ENCODE measurements around the gene TMEM141. TPM values are rescaled to one million over a fixed set of nuclear protein-coding genes. Genes with fewer than 3 reads are reported as not detected.

TMEM141 gene
- polyA plus RNA-seq, 1 donor from 2014 or later = 30.1 TPM

DNA sequence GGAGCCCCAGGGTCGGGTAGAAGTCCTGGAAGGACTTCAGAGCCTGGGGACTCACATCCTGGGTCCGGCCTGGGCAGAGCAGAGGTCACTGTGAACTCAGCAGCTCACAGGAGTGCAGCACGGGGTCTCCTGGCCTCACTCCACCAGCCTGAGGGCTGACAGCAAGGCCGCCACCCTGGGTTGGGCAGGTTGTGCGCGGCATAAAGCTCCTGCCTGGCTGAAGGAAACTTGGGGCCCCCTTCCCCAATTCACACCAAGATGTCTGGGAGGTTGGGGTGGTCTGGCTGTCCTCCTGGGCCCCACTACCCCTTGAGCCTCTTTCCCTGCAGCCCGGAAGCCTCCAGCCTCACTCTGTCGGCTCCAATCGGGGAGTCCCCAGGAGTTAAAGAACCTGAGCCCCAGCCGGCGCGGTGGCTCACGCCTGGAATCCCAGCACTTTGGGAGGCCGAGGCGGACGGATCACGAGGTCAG lies 28.9 kb upstream of the TMEM141 start:
- H3K4me3 ChIP-seq (ENCODE audit: low read length) = no peak overlapping the region
- no peaks in the 10 kb centered on the region for H3K79me2 ChIP-seq (replicated peaks; ENCODE audit: insufficient read depth, low read length)
- no peak overlapping the region for H2AFZ ChIP-seq (ENCODE audit: low read depth, low read length)
- no peaks in the 10 kb centered on the region for H3K36me3 ChIP-seq (ENCODE audit: insufficient read depth, low read length)
- H3K9me2 ChIP-seq (ENCODE audit: insufficient read depth, low read length) = no peaks in the 10 kb centered on the region
- H3K27ac ChIP-seq (ENCODE audit: low read length) = no peak overlapping the region
- no peak overlapping the region for H3K4me2 ChIP-seq (ENCODE audit: low read length)
- H3K27me3 ChIP-seq (ENCODE audit: insufficient read depth, low read depth, low read length) = no peaks in the 10 kb centered on the region
- H3K9me3 ChIP-seq (ENCODE audit: low read length) = no peaks in the 10 kb centered on the region
- TF ChIP-seq, protein P1, sequence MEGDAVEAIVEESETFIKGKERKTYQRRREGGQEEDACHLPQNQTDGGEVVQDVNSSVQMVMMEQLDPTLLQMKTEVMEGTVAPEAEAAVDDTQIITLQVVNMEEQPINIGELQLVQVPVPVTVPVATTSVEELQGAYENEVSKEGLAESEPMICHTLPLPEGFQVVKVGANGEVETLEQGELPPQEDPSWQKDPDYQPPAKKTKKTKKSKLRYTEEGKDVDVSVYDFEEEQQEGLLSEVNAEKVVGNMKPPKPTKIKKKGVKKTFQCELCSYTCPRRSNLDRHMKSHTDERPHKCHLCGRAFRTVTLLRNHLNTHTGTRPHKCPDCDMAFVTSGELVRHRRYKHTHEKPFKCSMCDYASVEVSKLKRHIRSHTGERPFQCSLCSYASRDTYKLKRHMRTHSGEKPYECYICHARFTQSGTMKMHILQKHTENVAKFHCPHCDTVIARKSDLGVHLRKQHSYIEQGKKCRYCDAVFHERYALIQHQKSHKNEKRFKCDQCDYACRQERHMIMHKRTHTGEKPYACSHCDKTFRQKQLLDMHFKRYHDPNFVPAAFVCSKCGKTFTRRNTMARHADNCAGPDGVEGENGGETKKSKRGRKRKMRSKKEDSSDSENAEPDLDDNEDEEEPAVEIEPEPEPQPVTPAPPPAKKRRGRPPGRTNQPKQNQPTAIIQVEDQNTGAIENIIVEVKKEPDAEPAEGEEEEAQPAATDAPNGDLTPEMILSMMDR (IDR thresholded peaks at IDR 0.05; ENCODE audit: poor library complexity, severe bottlenecking) = no peak
- TF ChIP-seq POLR2AphosphoS5 (IDR thresholded peaks at IDR 0.05) (no peak), TAF1 (IDR thresholded peaks at IDR 0.05; ENCODE audit: low read depth) (no peak), EZH2 (IDR thresholded peaks at IDR 0.05; ENCODE audit: borderline replicate concordance, insufficient read depth, low read length, poor library complexity, severe bottlenecking) (no peak), SMC3 (conservative IDR thresholded peaks at IDR 0.05; ENCODE audit: poor library complexity) (no peak), RAD21 (conservative IDR thresholded peaks at IDR 0.05) (no peak), MXI1 (conservative IDR thresholded peaks at IDR 0.05; ENCODE audit: poor library complexity, severe bottlenecking) (no peak), EP300 (conservative IDR thresholded peaks at IDR 0.05; ENCODE audit: poor library complexity, severe bottlenecking) (no peak)
- TF ChIP-seq, protein P2, sequence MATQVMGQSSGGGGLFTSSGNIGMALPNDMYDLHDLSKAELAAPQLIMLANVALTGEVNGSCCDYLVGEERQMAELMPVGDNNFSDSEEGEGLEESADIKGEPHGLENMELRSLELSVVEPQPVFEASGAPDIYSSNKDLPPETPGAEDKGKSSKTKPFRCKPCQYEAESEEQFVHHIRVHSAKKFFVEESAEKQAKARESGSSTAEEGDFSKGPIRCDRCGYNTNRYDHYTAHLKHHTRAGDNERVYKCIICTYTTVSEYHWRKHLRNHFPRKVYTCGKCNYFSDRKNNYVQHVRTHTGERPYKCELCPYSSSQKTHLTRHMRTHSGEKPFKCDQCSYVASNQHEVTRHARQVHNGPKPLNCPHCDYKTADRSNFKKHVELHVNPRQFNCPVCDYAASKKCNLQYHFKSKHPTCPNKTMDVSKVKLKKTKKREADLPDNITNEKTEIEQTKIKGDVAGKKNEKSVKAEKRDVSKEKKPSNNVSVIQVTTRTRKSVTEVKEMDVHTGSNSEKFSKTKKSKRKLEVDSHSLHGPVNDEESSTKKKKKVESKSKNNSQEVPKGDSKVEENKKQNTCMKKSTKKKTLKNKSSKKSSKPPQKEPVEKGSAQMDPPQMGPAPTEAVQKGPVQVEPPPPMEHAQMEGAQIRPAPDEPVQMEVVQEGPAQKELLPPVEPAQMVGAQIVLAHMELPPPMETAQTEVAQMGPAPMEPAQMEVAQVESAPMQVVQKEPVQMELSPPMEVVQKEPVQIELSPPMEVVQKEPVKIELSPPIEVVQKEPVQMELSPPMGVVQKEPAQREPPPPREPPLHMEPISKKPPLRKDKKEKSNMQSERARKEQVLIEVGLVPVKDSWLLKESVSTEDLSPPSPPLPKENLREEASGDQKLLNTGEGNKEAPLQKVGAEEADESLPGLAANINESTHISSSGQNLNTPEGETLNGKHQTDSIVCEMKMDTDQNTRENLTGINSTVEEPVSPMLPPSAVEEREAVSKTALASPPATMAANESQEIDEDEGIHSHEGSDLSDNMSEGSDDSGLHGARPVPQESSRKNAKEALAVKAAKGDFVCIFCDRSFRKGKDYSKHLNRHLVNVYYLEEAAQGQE (IDR thresholded peaks at IDR 0.05; ENCODE audit: borderline replicate concordance) = no peak
- H3K9ac ChIP-seq (ENCODE audit: low read length) = no peak overlapping the region
- H4K20me1 ChIP-seq (ENCODE audit: insufficient read depth) = no peaks in the 10 kb centered on the region
- no peaks in the 10 kb centered on the region for H3F3A ChIP-seq (ENCODE audit: insufficient read depth, low read length, poor library complexity, severe bottlenecking)

DNA sequence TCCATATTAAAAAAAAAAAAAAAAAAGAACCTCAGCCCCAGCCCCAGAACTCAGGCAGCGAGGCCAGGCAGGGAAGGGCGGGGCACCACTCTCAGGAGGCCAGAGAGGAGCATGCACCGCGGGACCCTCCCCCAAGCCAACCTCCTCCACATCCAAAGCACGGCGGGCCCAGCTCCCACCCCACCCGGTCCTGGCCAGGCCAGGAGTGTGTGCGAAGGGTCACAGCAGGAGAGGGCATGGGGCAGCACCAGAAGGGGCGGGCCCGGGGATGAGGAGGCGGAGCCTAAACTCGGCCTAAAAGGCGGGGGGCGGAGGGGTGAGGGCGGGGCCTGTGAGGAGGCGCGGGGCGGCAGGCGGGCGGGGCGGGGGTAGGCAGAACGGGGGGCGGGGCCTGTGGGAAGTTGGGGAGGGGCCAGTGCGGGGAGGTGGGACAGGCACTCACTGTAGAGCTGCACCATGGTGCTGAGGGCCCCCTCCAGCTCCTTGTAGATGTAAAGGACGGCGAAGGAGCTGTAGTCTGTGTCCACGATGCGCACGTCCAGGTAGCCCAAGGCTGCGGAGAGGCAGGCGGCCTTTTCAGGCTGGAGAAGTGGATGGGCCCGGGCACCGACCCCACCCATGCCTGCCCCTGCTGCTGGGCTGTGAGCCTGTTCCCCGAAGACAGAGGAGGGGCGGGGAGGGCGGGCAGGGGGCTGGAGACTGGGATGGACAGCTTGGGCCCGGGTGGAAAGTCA lies 28.1 kb upstream of the TMEM141 start:
- H3K27me3 ChIP-seq (ENCODE audit: insufficient read depth, low read depth, low read length) = no peaks in the 10 kb centered on the region
- H4K20me1 ChIP-seq (ENCODE audit: insufficient read depth) = no peaks in the 10 kb centered on the region
- no peaks in the 10 kb centered on the region for H3K36me3 ChIP-seq (ENCODE audit: insufficient read depth, low read length)
- H2AFZ ChIP-seq (ENCODE audit: low read depth, low read length) = no peak overlapping the region
- no peaks in the 10 kb centered on the region for H3K9me2 ChIP-seq (ENCODE audit: insufficient read depth, low read length)
- H3K9ac ChIP-seq (ENCODE audit: low read length) = no peak overlapping the region
- no peak overlapping the region for H3K4me2 ChIP-seq (ENCODE audit: low read length)
- TF ChIP-seq RAD21 (conservative IDR thresholded peaks at IDR 0.05) = no peak
- TF ChIP-seq POLR2AphosphoS5 (IDR thresholded peaks at IDR 0.05) = no peak
- TF ChIP-seq, protein P1 (IDR thresholded peaks at IDR 0.05; ENCODE audit: poor library complexity, severe bottlenecking) = no peak
- TF ChIP-seq MXI1 (conservative IDR thresholded peaks at IDR 0.05; ENCODE audit: poor library complexity, severe bottlenecking) = no peak
- TF ChIP-seq TAF1 (IDR thresholded peaks at IDR 0.05; ENCODE audit: low read depth) = no peak
- no peak for TF ChIP-seq SMC3 (conservative IDR thresholded peaks at IDR 0.05; ENCODE audit: poor library complexity)
- TF ChIP-seq, protein P2 (IDR thresholded peaks at IDR 0.05; ENCODE audit: borderline replicate concordance) = no peak
- no peak for TF ChIP-seq EZH2 (IDR thresholded peaks at IDR 0.05; ENCODE audit: borderline replicate concordance, insufficient read depth, low read length, poor library complexity, severe bottlenecking)
- H3K79me2 ChIP-seq (replicated peaks; ENCODE audit: insufficient read depth, low read length) = no peaks in the 10 kb centered on the region
- H3F3A ChIP-seq (ENCODE audit: insufficient read depth, low read length, poor library complexity, severe bottlenecking) = no peaks in the 10 kb centered on the region
- H3K9me3 ChIP-seq (ENCODE audit: low read length) = no peaks in the 10 kb centered on the region
- no peak overlapping the region for H3K27ac ChIP-seq (ENCODE audit: low read length)
- no peak overlapping the region for H3K4me3 ChIP-seq (ENCODE audit: low read length)
